Stimulated activated naive CD4-positive, alpha-beta T cell treated with Interleukin-2 at 50 U/mL for 16 hours (primary cell): Measurements from ENCODE around the gene WWOX.
"Not testable (repeated sequence)": the region's sequence is repeated elsewhere in the genome, so short reads cannot be mapped to it uniquely, and the experiment has no call there.

Experiments
- DNase-seq: peaks from one replicate; lab custom pipeline; 2025; lab: John Stamatoyannopoulos, UW

WWOX gene

DNA sequence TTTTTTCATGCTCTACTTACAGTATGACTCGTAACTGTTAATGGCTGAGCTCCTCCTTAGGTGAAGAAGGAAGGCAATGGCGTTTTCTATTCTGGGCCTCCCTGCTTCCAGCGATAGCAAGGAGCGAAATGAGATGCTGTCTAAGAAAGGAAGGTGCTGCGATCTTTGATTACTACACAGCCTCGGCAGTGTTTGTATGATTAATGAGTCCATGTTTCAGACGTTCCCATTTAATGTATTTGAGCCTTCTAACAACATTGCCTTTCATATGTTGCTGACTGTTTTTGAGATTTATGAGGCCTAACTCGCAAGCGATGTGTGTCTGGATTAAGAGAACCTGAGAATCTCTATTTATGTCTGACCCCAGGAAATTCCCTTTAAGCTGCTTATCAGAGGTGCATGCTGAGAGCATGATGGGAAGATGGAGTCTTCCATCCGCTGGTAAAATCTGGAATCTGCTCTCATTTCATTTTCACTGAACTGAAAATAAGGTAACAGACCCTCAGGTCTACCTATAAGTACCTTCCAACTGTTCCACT, 403.4 kb downstream of the WWOX start:
- DNase-seq = no peak

DNA sequence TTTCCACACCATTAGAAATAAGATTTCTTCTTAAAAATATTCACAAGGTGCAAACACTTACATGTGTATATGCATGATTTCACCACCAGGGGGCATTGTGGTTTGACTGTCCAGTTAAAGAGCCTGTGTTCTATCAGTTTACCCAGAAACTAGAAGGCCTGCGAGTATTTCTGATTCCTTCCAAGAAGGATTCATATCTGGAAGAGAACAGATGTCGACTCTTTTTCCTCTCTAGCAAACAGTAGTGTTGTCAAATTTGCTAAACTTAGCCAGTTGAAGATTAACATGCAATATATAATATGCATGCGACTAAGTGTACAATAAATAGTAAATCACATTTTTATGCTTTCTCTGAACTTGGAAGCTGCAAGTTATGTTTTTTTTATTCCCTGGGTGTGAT, 404.1 kb downstream of the WWOX start:
- no peak for DNase-seq

DNA sequence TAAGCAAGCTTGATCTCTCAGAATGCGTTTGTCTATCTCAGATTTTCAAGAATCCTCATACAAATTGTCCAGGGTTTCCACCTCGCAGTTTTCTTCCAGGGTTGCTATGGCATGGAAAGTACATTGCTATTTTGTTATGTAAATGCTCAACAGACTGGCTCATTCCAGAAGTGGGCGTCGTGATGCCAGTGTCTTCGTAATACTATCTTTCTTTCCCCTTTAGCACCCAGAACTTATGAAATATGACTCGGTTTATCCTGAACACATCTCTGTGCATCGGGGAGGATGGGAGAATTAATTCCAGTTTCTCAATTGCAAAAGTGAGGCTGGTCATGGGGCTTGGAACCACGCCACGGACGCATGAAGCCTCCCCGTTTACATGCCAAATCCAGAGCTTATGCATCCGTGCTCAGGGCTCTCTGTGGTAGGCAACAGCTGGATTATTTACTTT, 405.0 kb downstream of the WWOX start:
- no peak for DNase-seq

DNA sequence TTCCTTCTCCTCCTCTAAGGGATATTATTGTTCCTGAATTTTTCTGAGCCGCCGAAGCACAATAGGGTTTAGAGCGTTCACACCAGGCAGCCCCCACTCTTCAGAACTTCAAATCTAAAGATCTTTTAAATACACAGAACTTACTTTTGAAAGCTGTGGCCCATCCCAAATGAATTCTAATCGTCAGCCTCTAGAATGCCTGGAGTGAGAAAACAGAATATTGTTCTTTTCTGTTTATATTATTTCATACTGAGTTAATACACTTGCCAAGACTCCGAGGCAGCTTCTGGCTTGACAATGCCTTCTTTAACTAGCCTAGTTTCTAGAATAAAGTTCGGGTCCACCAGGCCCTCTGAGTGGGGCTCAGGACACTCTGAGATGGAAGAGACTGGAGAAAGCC, 405.6 kb downstream of the WWOX start:
- no peak for DNase-seq

DNA sequence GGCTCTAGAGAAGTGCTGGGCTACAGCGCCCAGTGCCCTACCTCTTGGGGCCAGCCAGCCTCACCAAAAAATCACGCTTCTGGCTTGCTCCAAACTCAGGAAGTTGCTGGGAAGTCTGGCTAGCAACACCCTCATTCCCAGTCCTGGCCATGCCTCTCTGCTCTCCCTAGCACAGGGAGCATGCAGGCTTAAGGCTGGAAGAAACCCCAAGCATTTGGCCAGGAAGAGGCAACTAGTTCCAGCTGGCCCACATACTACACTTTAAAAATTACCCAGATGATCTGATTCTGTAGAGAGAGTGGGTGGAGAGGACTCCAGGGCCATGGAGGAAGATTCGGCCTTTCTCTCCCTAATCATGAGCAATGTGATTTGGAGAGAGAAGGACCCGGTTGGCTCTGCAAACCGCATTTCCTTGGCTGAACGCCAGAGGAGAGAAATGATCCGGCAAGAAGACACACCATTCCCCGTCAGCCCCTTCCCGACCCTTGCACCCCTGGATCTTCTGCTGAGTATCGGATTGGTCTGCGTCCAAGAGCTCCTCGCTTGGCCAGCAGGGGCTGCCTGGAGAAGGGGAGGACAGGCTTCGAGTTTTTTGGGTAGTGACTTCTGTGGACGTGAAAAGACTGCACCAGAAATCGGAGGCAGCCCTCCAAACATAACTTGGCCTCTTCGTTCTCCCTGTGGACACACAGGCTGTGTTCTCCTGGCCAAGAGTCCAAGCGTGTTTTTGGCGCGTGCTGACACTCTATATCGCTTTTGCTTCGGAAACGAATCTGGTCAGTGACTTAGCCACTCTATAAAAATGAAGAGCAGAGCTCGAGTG, 406.3 kb downstream of the WWOX start:
- no peak for DNase-seq

DNA sequence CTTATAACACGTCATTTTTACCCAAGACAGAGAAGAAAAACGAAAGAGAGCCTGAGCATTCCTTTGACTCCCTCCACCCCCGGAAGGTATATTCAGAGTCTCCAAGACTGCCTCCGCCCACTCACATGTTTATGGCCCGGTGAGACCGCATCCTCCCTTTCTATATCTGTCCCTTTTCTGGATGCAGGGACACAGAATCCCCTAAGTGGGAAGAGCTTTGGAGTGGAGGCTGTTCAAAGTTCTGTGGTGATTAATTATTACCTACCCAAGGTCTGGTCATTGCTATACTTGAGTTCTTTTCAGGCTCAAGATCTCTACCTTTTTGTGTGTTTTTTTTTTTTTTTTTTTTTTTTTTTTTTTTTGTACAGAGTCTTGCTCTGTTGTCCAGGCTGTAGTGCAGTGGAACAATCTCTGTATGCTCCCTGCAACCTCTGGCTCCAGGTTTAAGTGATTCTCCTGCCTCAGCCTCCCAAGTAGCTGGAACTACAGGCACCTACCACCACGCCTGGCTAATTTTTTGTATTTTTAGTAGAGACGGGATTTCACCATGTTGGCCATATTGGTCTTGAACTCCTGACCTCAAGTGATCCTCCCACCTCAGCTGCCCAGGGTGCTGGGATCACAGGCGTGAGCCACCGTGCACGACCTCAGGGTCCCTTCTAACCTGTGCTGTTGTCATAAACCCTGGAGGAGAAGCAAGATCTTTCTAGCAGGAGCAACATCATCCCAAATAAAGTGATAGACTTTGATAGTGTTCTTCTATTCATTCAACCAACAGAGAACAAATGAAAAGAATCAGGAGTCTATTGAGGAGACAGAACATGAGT, 407.1 kb downstream of the WWOX start:
- DNase-seq = no peak

DNA sequence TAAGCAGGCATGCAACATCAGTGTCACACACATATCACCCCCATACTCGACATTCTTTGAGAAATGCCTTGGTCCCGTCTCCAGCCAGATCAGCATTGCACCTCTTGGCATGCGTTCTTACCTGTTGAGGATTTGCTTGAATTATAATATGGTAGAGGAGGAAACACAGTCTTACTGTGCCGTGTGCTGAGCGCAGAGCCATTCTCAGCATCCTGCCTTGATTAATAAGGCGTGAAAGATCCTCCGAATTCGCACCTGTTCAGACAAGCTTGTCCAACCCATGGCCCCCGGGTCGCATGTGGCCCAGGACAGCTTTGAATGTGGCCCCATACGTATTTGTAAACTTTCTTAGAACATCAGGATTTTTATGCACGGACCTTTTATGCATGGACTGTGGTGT, 408.1 kb downstream of the WWOX start:
- DNase-seq = no peak

DNA sequence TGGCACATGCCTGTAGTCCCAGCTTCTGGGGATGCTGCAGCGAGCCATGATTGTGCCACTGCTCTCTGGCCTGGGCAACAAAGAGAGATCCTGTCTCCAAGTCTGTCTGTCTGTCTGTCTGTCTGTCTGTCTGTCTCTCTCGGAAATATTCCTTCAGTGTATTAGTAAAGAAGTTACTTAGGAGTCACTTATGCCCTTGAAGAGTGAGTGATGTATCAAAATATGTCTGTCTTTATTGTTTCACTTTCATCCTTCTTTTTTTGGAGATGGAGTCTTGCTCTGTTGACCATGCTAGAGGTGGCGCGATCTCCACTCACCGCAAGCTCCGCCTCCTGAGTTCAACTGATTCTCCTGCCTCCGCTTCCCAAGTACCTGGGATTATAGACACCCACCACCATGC, 410.5 kb downstream of the WWOX start:
- no peak for DNase-seq

DNA sequence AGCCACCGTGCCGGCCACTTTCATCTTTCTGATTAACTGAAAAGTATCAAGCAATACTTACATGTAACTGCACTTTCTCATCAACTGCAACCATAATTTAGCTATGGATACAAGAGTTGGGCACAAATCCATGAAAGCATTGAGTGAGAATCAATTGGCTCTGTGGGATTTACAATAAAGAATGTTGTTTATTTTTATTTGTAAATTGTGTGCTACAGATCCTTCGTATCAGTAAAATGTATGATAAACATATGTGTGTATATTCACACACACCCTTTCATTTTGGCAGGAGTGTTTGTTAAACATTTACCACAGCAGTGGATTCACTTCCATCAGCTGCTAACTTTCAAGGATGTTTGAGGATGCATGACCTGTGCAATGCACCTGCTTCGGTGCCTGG, 411.0 kb downstream of the WWOX start:
- no peak for DNase-seq

DNA sequence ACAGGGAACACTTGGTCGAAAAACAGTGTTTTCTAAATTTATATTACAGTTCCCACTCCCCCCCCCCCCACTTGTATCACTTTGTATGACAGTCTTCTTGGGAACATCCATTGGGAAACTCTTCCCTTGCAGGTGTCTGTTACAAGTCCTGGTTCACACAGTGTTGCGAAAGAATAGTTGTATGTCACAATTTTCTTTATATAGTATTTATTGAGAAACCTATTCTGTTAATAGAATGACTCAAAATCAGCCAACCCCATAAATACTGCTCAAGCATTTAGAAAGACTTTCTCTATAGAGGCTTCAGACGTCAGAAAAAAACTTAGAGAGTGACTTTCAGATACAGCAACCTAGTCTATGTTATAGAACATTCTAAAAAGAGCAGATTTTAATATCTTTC, 414.4 kb downstream of the WWOX start:
- no peak for DNase-seq

DNA sequence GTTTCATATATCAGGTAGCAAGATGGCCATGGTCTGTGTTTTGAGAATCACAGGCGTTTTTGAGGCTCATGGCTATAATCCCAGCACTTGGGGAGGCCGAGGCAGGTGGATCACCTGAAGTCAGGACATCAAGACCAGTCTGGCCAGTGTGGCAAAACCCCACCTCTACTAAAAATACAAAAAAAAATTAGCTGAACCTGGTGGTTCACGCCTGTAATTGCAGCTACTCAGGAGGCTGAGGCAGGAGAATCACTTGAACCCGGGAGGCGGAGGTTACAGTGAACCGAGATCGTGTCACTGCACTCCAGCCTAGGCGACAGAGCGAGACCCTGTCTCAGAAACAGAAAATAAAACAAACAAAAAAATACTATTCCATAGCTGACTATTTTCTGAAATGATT, 415.4 kb downstream of the WWOX start:
- not testable (repeated sequence) for DNase-seq

DNA sequence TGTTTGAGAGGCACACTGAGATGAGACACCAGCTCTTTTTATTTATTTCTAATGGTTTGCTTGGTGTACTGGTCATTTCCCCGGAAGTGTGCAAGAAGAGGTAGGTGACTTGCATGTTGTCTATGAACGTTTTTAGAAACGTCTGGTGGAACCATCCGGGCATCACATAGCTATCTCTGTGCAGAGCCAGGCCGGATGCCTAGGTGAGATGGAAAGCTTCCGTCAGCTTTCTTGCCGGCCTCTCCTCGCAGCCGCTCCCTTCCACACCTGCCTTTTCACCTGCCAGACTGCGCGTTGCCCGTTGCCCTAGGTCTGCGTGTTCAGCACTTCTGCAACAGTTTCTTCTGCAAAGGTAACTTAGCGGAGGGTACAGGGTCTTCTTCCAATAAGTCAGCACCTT, 416.0 kb downstream of the WWOX start:
- no peak for DNase-seq

DNA sequence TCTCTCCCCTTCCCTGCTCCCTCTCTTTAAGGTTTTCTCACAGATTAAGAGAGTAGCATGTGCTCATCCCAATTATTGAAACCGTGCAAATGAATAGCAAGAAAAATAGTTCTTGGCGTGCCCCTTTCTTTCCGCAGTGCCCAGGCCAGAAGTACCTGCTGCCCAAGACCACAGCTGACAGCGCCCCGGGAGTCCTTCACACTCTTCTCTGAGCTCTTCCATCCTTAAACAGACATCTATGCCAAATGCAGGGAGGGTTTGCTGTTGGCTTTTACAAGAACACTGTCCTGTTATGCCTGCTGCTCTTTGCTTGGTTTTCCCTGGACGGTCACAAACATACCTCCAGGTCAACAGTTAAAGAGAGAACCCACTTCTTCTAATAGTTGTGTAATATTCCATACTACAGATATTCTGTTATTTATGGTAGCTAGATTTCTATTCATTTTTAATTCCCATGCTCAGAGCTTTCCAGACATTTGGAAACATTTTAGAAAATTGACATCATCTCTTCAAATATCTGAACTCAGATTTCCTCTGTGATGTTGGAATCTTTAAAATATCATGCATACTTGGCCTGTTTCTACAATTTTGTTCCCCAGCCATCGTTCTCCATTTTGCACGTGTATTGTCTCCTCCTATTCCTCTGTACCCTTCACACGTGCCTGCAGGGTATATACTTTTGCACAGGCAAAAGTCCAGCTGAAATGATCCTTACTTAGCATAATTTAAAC, 416.7 kb downstream of the WWOX start:
- DNase-seq = no peak

DNA sequence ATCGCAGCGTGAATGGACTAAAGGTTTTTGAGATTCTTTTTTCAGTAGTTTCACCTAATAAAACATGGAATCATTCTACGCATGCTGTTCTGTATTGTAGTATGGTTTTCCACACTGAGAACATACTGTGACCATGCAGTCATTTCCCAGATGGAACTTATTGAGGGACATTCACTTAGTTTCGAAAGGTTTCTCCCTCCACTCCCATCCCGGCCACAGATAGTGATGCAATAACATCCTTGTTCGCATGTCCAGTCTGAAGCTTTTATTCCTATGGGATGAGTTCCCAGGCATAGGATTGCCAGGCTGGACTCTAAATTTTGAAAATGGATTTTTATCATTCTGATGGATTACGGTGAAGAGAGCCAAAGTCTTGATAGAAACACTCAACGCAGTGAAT, 420.4 kb downstream of the WWOX start:
- DNase-seq = no peak

DNA sequence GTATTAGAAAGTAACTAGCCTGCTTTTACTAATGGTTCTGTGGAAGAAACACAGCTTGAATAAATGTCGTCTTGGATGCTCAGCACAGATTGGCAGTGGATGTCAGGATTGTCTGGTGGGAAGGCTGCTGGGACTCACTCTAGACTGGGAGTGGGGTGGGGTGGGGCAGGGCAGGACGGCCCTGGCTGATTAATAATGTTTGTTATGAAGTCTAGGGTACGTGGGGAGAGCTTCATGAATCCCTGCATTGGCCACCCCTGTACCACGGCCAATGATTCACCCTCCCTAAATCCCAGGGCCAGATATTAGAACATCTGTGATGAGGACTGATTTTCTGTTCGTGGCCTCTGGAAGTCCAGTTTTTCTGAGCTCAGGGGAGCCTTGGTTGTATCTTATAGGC, 421.0 kb downstream of the WWOX start:
- DNase-seq = no peak

DNA sequence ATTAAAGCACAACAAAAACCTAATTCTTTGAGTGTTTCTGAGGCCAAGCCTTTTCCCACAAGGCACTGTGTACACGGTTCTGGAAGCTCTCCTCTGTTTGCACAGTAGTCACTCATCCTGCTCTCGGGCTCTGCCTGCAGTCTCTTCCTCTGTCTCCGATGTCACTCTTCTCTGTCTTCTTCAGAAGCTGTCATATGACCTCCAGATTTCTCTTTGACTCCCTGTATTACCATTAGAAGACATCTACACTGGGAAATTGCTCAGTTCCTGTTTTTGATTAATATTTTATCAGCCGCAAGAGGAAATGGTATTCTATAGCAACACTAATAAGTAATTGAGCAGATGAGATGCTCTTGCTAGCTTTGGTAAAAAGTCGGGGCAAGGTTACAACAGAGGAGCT, 422.9 kb downstream of the WWOX start:
- DNase-seq = no peak

DNA sequence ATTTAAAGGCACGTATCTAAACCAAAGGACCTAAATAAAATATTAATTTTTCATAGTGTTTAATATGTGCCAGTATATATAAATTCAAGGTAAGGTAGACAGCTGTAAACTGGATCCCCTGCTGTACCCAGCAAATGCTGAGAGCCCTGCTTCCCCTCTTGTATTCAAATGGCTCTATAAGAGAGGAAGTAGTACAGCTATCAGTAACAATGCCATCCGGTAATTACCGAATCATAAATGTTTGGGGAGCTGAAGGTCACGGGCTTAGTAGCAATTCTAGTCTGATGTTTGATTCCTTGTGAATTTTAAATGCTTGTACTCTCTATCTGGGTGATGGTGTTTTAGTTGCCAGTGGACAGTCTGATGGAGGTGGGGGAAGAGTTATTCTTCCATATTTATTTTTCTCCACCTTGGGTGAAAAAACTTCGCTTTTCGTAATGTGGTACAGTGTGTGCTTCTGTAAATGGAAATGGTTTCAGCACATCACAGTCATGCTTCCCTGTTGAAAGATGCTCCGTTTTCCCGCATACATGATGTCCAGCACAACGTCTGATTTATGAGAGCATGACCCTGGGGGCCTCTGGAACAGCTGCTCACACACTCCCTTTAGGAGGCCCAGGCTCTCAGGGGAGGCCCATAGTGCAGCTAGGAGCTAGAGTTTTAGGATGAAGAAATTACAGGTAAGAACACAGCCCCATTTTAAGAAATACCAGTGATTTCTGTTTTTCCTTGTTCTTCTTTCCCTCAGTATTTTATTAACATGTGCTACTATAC, 423.9 kb downstream of the WWOX start:
- DNase-seq = no peak

DNA sequence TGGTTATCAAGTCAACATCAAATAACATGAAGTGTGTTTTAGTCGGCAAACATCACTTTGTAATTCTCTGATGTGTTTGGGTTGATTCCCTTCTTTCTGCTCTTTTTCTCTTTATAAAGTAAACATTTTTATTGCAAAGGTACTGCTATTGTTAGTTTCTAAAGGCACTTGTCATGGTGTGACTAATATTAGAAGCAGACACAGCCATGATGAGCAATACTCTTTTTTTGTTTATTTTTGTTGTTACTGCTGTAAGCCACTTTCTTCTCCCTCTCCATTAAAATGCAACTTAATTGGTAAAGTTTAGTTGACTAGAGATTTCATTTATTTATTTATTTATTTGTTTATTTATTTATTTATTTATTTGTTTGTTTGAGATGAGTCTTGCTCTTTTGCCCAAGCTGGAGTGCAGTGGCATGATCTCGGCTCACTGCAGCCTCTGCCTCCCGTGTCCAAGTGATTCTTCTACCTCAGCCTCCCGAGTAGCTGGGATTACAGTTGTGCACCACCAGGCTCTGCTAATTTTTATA, 424.7 kb downstream of the WWOX start:
- DNase-seq = no peak

DNA sequence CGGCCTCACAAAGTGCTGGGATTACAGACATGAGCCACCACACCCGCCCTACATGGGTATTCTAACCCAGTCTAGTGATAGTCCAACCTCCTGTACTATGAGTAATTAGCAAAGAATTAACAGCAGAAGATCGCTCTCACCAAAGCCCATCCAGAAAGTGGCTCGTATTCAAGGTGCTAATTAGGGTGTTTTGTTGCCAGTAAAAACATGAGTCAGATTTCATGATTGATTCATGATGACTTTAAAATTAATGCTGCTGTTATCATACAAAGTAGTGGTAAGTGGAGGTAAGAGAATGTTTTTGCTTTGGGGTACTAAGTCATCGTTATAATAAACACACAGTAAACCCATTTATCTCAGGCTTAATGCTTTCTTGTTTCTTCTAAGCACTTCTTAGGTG, 428.8 kb downstream of the WWOX start:
- DNase-seq = no peak

DNA sequence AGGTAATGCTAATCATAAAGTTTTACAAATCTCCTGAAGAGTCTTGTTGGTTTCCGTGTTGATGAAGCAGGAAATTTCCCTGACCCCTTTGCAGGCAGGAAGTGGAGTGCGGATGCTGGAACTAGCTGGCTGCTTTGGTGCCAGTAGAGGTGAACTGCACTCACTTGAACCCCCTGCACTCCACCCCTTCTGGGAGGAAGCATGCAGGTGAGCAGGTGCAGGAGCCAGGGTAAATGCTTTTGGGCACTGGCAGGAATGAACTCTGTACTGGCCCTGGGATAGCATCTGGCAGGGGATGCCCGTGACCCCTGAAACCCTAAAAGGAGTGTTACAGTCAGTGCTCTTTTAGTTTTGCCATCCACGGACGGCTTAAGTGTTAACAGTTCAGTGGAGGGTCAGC, 430.4 kb downstream of the WWOX start:
- no peak for DNase-seq

DNA sequence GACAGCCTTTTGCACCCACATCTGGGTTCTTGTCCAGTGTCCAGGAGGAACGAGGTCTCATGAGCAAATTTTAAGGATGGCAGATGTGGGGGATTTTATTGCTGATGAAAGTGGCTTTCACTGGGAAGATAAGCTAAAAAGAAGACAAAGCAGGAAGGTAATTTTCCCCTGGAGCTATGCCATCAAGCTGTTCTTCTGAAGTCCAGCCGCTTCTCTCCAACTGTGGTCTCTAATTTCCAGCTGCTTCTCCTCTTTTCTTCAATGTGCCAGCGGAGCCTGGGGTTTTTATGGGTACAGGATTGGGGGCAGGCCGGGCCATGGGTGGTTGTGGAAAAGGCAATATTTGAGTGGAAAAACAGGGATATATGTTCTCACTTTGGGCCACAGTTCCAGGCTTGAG, 430.8 kb downstream of the WWOX start:
- DNase-seq = no peak
